ENCODE measurements around the gene DTYMK.

GRCh38 chr2:241686650-241687425, at the start of gene DTYMK:
- TF ChIP-seq CTCF (IDR thresholded peaks at IDR 0.05) (no peak), ELF4 (CRISPR knock-in tag; IDR thresholded peaks at IDR 0.05; ENCODE audit: low read depth) (no peak), STAT6 (CRISPR knock-in tag; conservative IDR thresholded peaks at IDR 0.05; ENCODE audit: low read depth) (no peak), ZBTB21 (CRISPR knock-in tag; IDR thresholded peaks at IDR 0.05; ENCODE audit: borderline replicate concordance) (peak; percentile 87), MXD4 (CRISPR knock-in tag; IDR thresholded peaks at IDR 0.05; ENCODE audit: borderline replicate concordance) (no peak), JAZF1 (CRISPR knock-in tag; IDR thresholded peaks at IDR 0.05) (no peak)
- TF ChIP-seq, protein P1, sequence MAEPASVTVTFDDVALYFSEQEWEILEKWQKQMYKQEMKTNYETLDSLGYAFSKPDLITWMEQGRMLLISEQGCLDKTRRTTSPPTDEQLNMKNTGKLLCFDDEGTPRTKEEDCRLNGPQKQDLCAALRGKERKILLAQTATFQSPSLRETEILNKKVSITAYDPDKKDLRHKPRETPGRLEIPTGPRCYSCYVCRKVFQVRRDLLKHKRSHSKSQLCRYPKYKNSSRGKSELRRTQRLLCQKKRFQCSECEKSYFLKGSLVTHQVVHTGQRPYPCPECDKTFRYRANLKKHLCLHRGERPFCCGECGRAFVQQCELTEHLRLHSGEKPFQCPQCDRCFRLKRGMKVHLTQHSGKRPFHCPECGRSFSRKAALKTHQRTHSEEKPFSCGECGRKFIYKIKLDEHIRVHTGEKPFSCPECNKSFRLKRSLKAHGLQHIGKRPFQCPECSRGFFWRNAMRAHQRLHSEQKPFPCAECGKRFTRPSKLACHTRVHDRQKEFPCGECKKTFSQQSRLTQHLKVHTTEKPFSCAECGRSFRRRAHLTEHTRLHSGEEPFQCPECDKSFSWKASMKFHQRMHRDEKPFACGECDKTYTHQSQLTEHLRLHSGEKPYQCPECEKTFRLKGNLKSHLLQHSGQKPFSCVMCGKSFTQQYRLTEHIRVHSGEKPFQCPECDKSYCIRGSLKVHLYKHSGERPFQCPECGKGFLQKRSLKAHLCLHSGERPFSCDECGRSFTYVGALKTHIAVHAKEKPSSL (CRISPR knock-in tag; conservative IDR thresholded peaks at IDR 0.05): no peak
- TF ChIP-seq, protein P2, sequence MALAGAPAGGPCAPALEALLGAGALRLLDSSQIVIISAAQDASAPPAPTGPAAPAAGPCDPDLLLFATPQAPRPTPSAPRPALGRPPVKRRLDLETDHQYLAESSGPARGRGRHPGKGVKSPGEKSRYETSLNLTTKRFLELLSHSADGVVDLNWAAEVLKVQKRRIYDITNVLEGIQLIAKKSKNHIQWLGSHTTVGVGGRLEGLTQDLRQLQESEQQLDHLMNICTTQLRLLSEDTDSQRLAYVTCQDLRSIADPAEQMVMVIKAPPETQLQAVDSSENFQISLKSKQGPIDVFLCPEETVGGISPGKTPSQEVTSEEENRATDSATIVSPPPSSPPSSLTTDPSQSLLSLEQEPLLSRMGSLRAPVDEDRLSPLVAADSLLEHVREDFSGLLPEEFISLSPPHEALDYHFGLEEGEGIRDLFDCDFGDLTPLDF (CRISPR knock-in tag; IDR thresholded peaks at IDR 0.05): no peak
- TF ChIP-seq, protein P3, sequence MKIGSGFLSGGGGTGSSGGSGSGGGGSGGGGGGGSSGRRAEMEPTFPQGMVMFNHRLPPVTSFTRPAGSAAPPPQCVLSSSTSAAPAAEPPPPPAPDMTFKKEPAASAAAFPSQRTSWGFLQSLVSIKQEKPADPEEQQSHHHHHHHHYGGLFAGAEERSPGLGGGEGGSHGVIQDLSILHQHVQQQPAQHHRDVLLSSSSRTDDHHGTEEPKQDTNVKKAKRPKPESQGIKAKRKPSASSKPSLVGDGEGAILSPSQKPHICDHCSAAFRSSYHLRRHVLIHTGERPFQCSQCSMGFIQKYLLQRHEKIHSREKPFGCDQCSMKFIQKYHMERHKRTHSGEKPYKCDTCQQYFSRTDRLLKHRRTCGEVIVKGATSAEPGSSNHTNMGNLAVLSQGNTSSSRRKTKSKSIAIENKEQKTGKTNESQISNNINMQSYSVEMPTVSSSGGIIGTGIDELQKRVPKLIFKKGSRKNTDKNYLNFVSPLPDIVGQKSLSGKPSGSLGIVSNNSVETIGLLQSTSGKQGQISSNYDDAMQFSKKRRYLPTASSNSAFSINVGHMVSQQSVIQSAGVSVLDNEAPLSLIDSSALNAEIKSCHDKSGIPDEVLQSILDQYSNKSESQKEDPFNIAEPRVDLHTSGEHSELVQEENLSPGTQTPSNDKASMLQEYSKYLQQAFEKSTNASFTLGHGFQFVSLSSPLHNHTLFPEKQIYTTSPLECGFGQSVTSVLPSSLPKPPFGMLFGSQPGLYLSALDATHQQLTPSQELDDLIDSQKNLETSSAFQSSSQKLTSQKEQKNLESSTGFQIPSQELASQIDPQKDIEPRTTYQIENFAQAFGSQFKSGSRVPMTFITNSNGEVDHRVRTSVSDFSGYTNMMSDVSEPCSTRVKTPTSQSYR (CRISPR knock-in tag; IDR thresholded peaks at IDR 0.05): no peak
- TF ChIP-seq, protein P4, sequence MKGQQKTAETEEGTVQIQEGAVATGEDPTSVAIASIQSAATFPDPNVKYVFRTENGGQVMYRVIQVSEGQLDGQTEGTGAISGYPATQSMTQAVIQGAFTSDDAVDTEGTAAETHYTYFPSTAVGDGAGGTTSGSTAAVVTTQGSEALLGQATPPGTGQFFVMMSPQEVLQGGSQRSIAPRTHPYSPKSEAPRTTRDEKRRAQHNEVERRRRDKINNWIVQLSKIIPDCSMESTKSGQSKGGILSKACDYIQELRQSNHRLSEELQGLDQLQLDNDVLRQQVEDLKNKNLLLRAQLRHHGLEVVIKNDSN (CRISPR knock-in tag; IDR thresholded peaks at IDR 0.05): peak; percentile 44; the same call in 1 of the 2 replicates
- TF ChIP-seq, protein P5, sequence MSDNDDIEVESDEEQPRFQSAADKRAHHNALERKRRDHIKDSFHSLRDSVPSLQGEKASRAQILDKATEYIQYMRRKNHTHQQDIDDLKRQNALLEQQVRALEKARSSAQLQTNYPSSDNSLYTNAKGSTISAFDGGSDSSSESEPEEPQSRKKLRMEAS (CRISPR knock-in tag; IDR thresholded peaks at IDR 0.05): peak; percentile 42; the same call in 1 of the 2 replicates
